PC-3 (cell line): ENCODE results near the gene ERICH3.

Source experiments
- EZH2 ChIP-seq: fragments of 300-600 bp; sonication (generic); IDR thresholded peaks from one replicate; pipeline ENCODE4 v1.6.1; 2017; ENCODE audit warnings: antibody characterized with exemption, mild to moderate bottlenecking, low read length; ENCODE audit not compliant: unreplicated experiment
- TF ChIP-seq, protein P1 (sequence below): fragments of 300-600 bp; sonication (generic); conservative IDR thresholded peaks from 2 replicates; pipeline ENCODE4 v1.5.1; 2017; ENCODE audit warnings: antibody characterized with exemption, low read depth, mild to moderate bottlenecking, low read length

- TF ChIP-seq, protein P1, sequence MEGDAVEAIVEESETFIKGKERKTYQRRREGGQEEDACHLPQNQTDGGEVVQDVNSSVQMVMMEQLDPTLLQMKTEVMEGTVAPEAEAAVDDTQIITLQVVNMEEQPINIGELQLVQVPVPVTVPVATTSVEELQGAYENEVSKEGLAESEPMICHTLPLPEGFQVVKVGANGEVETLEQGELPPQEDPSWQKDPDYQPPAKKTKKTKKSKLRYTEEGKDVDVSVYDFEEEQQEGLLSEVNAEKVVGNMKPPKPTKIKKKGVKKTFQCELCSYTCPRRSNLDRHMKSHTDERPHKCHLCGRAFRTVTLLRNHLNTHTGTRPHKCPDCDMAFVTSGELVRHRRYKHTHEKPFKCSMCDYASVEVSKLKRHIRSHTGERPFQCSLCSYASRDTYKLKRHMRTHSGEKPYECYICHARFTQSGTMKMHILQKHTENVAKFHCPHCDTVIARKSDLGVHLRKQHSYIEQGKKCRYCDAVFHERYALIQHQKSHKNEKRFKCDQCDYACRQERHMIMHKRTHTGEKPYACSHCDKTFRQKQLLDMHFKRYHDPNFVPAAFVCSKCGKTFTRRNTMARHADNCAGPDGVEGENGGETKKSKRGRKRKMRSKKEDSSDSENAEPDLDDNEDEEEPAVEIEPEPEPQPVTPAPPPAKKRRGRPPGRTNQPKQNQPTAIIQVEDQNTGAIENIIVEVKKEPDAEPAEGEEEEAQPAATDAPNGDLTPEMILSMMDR: no peak
- TF ChIP-seq EZH2: no peak
Measured at GRCh38 chr1:74570797-74571492, 102.6 kb downstream of the ERICH3 start.
